CD8-positive, alpha-beta memory T cell (primary cell): Measurements from ENCODE around the gene HACD2. TPM values are rescaled to one million over a fixed set of nuclear protein-coding genes. Genes with fewer than 3 reads are reported as not detected.
"Not testable (repeated sequence)": the region's sequence is repeated elsewhere in the genome, so short reads cannot be mapped to it uniquely, and the experiment has no call there.

Experiments used
- CTCF ChIA-PET: fragments of 350-600 bp; sonication (Branson Sonifier 250); formaldehyde crosslinking; loops from one replicate; lab custom pipeline; 2021; ENCODE audit warnings: antibody characterized with exemption; lab: Charles Lee
- POLR2A ChIA-PET: fragments of 350-600 bp; sonication (Branson Sonifier 250); formaldehyde crosslinking; loops from one replicate; lab custom pipeline; 2021; ENCODE audit warnings: antibody characterized with exemption; lab: Charles Lee
- DNase-seq, 5 donors: peaks; one replicate each; pipeline versions ENCODE4 v3.0.0 to v3.0.0-alpha.2; 2020 to 2022; ENCODE audit warnings: mixed read lengths in 1 of 5
- H3K27ac ChIP-seq: one replicate; pipeline ENCODE4 v1.7.0; 2013; ENCODE audit warnings: low read depth, mild to moderate bottlenecking, low read length, moderate library complexity
- H3K27me3 ChIP-seq: 2 replicates; pipeline ENCODE4 v1.7.0; 2013; ENCODE audit warnings: low read length, mild to moderate bottlenecking; ENCODE audit not compliant: insufficient read depth, poor library complexity, severe bottlenecking
- H3K36me3 ChIP-seq: 2 replicates; pipeline ENCODE4 v1.7.0; 2013; ENCODE audit warnings: mild to moderate bottlenecking, low read length, moderate library complexity; ENCODE audit not compliant: insufficient read depth
- H3K4me1 ChIP-seq: 2 replicates; pipeline ENCODE4 v1.7.0; 2013; ENCODE audit warnings: mild to moderate bottlenecking, low read length, moderate library complexity; ENCODE audit not compliant: insufficient read depth
- H3K4me3 ChIP-seq: 2 replicates; pipeline ENCODE4 v1.7.0; 2013; ENCODE audit warnings: mild to moderate bottlenecking, low read length
- H3K9me3 ChIP-seq: 2 replicates; pipeline ENCODE4 v1.7.0; 2013; ENCODE audit warnings: mild to moderate bottlenecking, low read length
- H3K27ac Mint-ChIP-seq, 8 donors: one replicate each; pipeline ENCODE4 v1.8.0; 2020 to 2021; ENCODE audit warnings: mixed read lengths in 8 of 8, mild to moderate bottlenecking in 6 of 8, inconsistent platforms in 3 of 8, moderate library complexity in 3 of 8
- H3K27me3 Mint-ChIP-seq, 2 donors: one replicate each; pipeline ENCODE4 v1.8.0; 2020 to 2021; ENCODE audit warnings: mixed read lengths in 2 of 2, mild to moderate bottlenecking in 1 of 2, moderate library complexity in 1 of 2
- H3K36me3 Mint-ChIP-seq, 3 donors: one replicate each; pipeline ENCODE4 v1.8.0; 2020 to 2021; ENCODE audit warnings: mixed read lengths in 3 of 3, inconsistent platforms in 1 of 3, mild to moderate bottlenecking in 1 of 3
- H3K4me1 Mint-ChIP-seq, 3 donors: one replicate each; pipeline ENCODE4 v1.8.0; 2020 to 2021; ENCODE audit warnings: mixed read lengths in 3 of 3, inconsistent platforms in 1 of 3, mild to moderate bottlenecking in 1 of 3
- H3K4me3 Mint-ChIP-seq, 7 donors: one replicate each; pipeline ENCODE4 v1.8.0; 2020 to 2021; ENCODE audit warnings: mixed read lengths in 7 of 7, mild to moderate bottlenecking in 6 of 7, moderate library complexity in 4 of 7, inconsistent platforms in 2 of 7
- H3K9me3 Mint-ChIP-seq, 5 donors: one replicate each; pipeline ENCODE4 v1.8.0; 2020 to 2022; ENCODE audit warnings: mixed read lengths in 5 of 5, mild to moderate bottlenecking in 3 of 5, moderate library complexity in 2 of 5, inconsistent platforms in 1 of 5
- polyA plus RNA-seq: library from polyadenylated mRNA; unstranded; fragments of 300-500 nt; fragmentation: Illumina TruSeq; gene quantifications from one replicate; pipeline ENCODE4 v1.2.3, GENCODE V29; 2021
- total RNA-seq, 2 experiments: library from RNA; stranded (reverse); gene quantifications; one replicate each; pipeline ENCODE4 v1.2.3, GENCODE V29; 2021

The HACD2 gene
- total and polyA plus RNA-seq, 3 experiments from 2014 or later, result 25.9 to 33.3 (median 33.0) TPM

- peaks cover 2 to 8% (median 7%) of the 10 kb centered on the region in 3 donors for H3K4me1 Mint-ChIP-seq
- ChIA-PET CTCF (no interaction called here), POLR2A (no interaction called here)
- H3K4me3 Mint-ChIP-seq, result no peak overlapping the region
- Histone ChIP-seq H3K4me3 (no peak overlapping the region), H3K36me3 (no peaks in the 10 kb centered on the region), H3K27me3 (no peaks in the 10 kb centered on the region), H3K27ac (no peak overlapping the region), H3K9me3 (no peaks in the 10 kb centered on the region), H3K4me1 (no peaks in the 10 kb centered on the region)
- no peak for DNase-seq
- no peaks in the 10 kb centered on the region for H3K9me3 Mint-ChIP-seq
- H3K36me3 Mint-ChIP-seq, result peaks cover under 1 to 23% (median 6%) of the 10 kb centered on the region in 3 donors
- no peaks in the 10 kb centered on the region for H3K27me3 Mint-ChIP-seq
- no peak overlapping the region for H3K27ac Mint-ChIP-seq
Measured at GRCh38 chr3:123608263-123608937, 23.5 kb upstream of the HACD2 start.

GRCh38 chr3:123606527-123606926 lies 21.7 kb upstream of the HACD2 start:
- Mint-ChIP-seq H3K9me3 (no peaks in the 10 kb centered on the region), H3K4me1 (peaks cover 2 to 8% (median 7%) of the 10 kb centered on the region in 3 donors), H3K36me3 (peaks cover 0 to 9% (median 8%) of the 10 kb centered on the region in 3 donors), H3K4me3 (no peak overlapping the region), H3K27me3 (no peaks in the 10 kb centered on the region), H3K27ac (no peak overlapping the region)
- Histone ChIP-seq H3K27ac (no peak overlapping the region), H3K4me3 (no peak overlapping the region), H3K4me1 (no peaks in the 10 kb centered on the region), H3K9me3 (no peaks in the 10 kb centered on the region), H3K36me3 (no peaks in the 10 kb centered on the region), H3K27me3 (no peaks in the 10 kb centered on the region)
- ChIA-PET CTCF (no interaction called here), POLR2A (no interaction called here)
- DNase-seq, result no peak

GRCh38 chr3:123605789-123606234 lies 21.0 kb upstream of the HACD2 start:
- Mint-ChIP-seq H3K4me1 (peaks cover 2 to 4% (median 3%) of the 10 kb centered on the region in 3 donors), H3K9me3 (no peaks in the 10 kb centered on the region), H3K27ac (no peak overlapping the region), H3K4me3 (no peak overlapping the region), H3K36me3 (peaks cover 0 to 7% (median 5%) of the 10 kb centered on the region in 3 donors), H3K27me3 (no peaks in the 10 kb centered on the region)
- Histone ChIP-seq H3K36me3 (no peaks in the 10 kb centered on the region), H3K27ac (no peak overlapping the region), H3K9me3 (no peaks in the 10 kb centered on the region), H3K4me3 (no peak overlapping the region), H3K27me3 (no peaks in the 10 kb centered on the region), H3K4me1 (no peaks in the 10 kb centered on the region)
- DNase-seq, result no peak
- ChIA-PET POLR2A (no interaction called here), CTCF (no interaction called here)

- POLR2A ChIA-PET, H3K4me3 Mint-ChIP-seq, CTCF ChIA-PET, H3K9me3 Mint-ChIP-seq, H3K36me3 ChIP-seq, H3K4me3 ChIP-seq, H3K27me3 Mint-ChIP-seq, H3K27ac Mint-ChIP-seq, H3K27me3 ChIP-seq, H3K27ac ChIP-seq, DNase-seq, H3K4me1 ChIP-seq, H3K4me1 Mint-ChIP-seq, H3K9me3 ChIP-seq: not testable (repeated sequence)
- H3K36me3 Mint-ChIP-seq, result peaks cover 0 to 16% (median 15%) of the 10 kb centered on the region in 3 donors
Measured at GRCh38 chr3:123603153-123603552, 18.3 kb upstream of the HACD2 start.

- H3K9me3 Mint-ChIP-seq, result no peaks in the 10 kb centered on the region
- H3K27me3 Mint-ChIP-seq, result peaks cover 0 to 1% of the 10 kb centered on the region in 2 donors
Measured at GRCh38 chr3:123602325-123602724, 17.5 kb upstream of the HACD2 start.

GRCh38 chr3:123600863-123601262 lies 16.0 kb upstream of the HACD2 start:
- H3K27me3 ChIP-seq, H3K9me3 Mint-ChIP-seq, H3K4me3 Mint-ChIP-seq, H3K27me3 Mint-ChIP-seq, H3K9me3 ChIP-seq, H3K4me1 ChIP-seq, CTCF ChIA-PET, DNase-seq, H3K36me3 ChIP-seq, H3K4me1 Mint-ChIP-seq, H3K27ac ChIP-seq, H3K27ac Mint-ChIP-seq, H3K4me3 ChIP-seq: not testable (repeated sequence)
- POLR2A ChIA-PET, result interaction anchor here (0.8 kb wide), 1 partner anchor 19 kb away, joined by 3 read pairs; no protein-coding TSS in a partner anchor
- peaks cover 0 to 14% (median 12%) of the 10 kb centered on the region in 3 donors for H3K36me3 Mint-ChIP-seq

More at GRCh38 chr3:123602325-123602724, 17.5 kb upstream of the HACD2 start:
- Histone ChIP-seq H3K27me3 (no peaks in the 10 kb centered on the region), H3K4me3 (no peak overlapping the region), H3K9me3 (no peaks in the 10 kb centered on the region), H3K4me1 (no peaks in the 10 kb centered on the region), H3K36me3 (no peaks in the 10 kb centered on the region), H3K27ac (no peak overlapping the region)
- DNase-seq, result no peak
- no peak overlapping the region for H3K27ac Mint-ChIP-seq
- ChIA-PET CTCF (no interaction called here), POLR2A (no interaction called here)
- H3K4me1 Mint-ChIP-seq, result peaks cover 0 to 6% (median 2%) of the 10 kb centered on the region in 3 donors
- H3K4me3 Mint-ChIP-seq, result no peak overlapping the region
- peaks cover 0 to 16% (median 15%) of the 10 kb centered on the region in 3 donors for H3K36me3 Mint-ChIP-seq

GRCh38 chr3:123597561-123597960 lies 12.7 kb upstream of the HACD2 start:
- Mint-ChIP-seq H3K36me3 (peaks cover 0 to 12% (median 12%) of the 10 kb centered on the region in 3 donors), H3K4me3 (no peak overlapping the region), H3K9me3 (peaks cover 0 to under 1% (median 0%) of the 10 kb centered on the region in 5 donors), H3K27me3 (peaks cover 0 to 1% of the 10 kb centered on the region in 2 donors), H3K4me1 (peaks cover 0 to 3% (median 3%) of the 10 kb centered on the region in 3 donors), H3K27ac (no peak overlapping the region)
- no peaks in the 10 kb centered on the region for H3K9me3 ChIP-seq
- no peaks in the 10 kb centered on the region for H3K4me1 ChIP-seq
- CTCF ChIA-PET, result no interaction called here
- no peak for DNase-seq
- H3K27me3 ChIP-seq, result no peaks in the 10 kb centered on the region
- H3K36me3 ChIP-seq, result no peaks in the 10 kb centered on the region
- no peak overlapping the region for H3K27ac ChIP-seq
- H3K4me3 ChIP-seq, result no peak overlapping the region
- POLR2A ChIA-PET, result no interaction called here

GRCh38 chr3:123595396-123596180 lies 10.7 kb upstream of the HACD2 start:
- H3K27me3 Mint-ChIP-seq, result peaks cover 0 to 1% of the 10 kb centered on the region in 2 donors
- H3K4me1 Mint-ChIP-seq, result peaks cover 1 to 4% (median 2%) of the 10 kb centered on the region in 3 donors
- Histone ChIP-seq H3K27ac (no peak overlapping the region), H3K4me1 (no peaks in the 10 kb centered on the region), H3K4me3 (no peak overlapping the region), H3K27me3 (no peaks in the 10 kb centered on the region), H3K9me3 (peaks cover 7% of the 10 kb centered on the region), H3K36me3 (no peaks in the 10 kb centered on the region)
- H3K27ac Mint-ChIP-seq, result no peak overlapping the region
- peaks cover 10 to 16% (median 13%) of the 10 kb centered on the region in 3 donors for H3K36me3 Mint-ChIP-seq
- ChIA-PET CTCF (no interaction called here), POLR2A (no interaction called here)
- DNase-seq, result no peak
- no peak overlapping the region for H3K4me3 Mint-ChIP-seq
- peaks cover 4 to 11% (median 10%) of the 10 kb centered on the region in 5 donors for H3K9me3 Mint-ChIP-seq
